Erythroblast (primary cell): ENCODE data around the gene ARHGAP6.

ENCODE experiments used
- GATA1 ChIP-seq: IDR thresholded peaks from 2 replicates; pipeline ENCODE4 v1.6.1; 2011; ENCODE audit warnings: low read depth, mild to moderate bottlenecking, control low read depth, low read length, moderate library complexity
- POLR2A ChIP-seq: IDR thresholded peaks from 2 replicates; pipeline ENCODE4 v1.6.1; 2011; ENCODE audit warnings: mild to moderate bottlenecking, low read length

DNA sequence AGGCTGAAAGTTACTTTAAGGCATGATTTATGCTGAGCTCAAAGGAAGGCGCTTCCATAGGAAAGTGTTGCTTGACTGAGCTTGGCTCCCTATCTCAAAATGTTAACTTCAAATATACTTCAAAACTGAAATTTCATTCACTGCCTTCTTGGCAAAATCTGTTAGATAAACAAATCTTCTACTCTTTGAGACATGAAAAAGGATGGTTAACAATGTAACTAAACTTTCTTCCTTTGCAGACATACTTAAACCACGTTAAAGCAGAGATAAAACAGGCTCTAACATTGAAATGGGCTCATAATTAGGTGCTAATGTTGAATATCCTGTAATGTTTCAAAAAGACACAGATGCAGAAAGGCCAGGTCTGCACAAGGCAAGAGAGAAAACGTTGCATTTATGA, 262.1 kb downstream of the ARHGAP6 start:
- TF ChIP-seq POLR2A (no peak), GATA1 (no peak)
